OCI-LY1 (cell line): ENCODE results near the gene LPAR4.

Experiments
- H2AFZ ChIP-seq: fragments of 200-600 bp; sonication (generic), shearing (Covaris generic); 2 replicates; pipeline ENCODE4 v1.6.0; 2014; ENCODE audit warnings: antibody characterized with exemption, mild to moderate bottlenecking, low read length
- H3F3A ChIP-seq: fragments of 200-600 bp; sonication (generic), shearing (Covaris generic); 2 replicates; pipeline ENCODE4 v1.6.0; 2014; ENCODE audit warnings: mild to moderate bottlenecking, antibody characterized with exemption, low read length, moderate library complexity; ENCODE audit not compliant: insufficient read depth
- H3K27ac ChIP-seq: fragments of 200-600 bp; sonication (generic); 2 replicates; pipeline ENCODE4 v1.5.1; 2014; ENCODE audit warnings: low read length, mixed run types, mild to moderate bottlenecking, low read depth; ENCODE audit not compliant: poor library complexity, severe bottlenecking
- H3K27me3 ChIP-seq: fragments of 200-600 bp; sonication (generic); 2 replicates; pipeline ENCODE4 v1.6.0; 2014; ENCODE audit warnings: antibody characterized with exemption, mild to moderate bottlenecking, low read length, moderate library complexity; ENCODE audit not compliant: insufficient read depth
- H3K36me3 ChIP-seq: fragments of 200-600 bp; sonication (generic); 2 replicates; pipeline ENCODE4 v1.6.1; 2014; ENCODE audit warnings: mild to moderate bottlenecking, antibody characterized with exemption, low read length, moderate library complexity, mixed read lengths; ENCODE audit not compliant: insufficient read depth
- H3K4me1 ChIP-seq: fragments of 200-600 bp; sonication (generic); 2 replicates; pipeline ENCODE4 v1.5.1; 2014; ENCODE audit warnings: mild to moderate bottlenecking, low read length, moderate library complexity; ENCODE audit not compliant: insufficient read depth, severe bottlenecking
- H3K4me2 ChIP-seq: fragments of 200-600 bp; sonication (generic), shearing (Covaris generic); 2 replicates; pipeline ENCODE4 v1.6.1; 2014; ENCODE audit warnings: low read length
- H3K4me3 ChIP-seq: fragments of 200-600 bp; sonication (generic); 2 replicates; pipeline ENCODE4 v1.5.1; 2014; ENCODE audit warnings: low read length, low read depth, mild to moderate bottlenecking, mixed read lengths; ENCODE audit not compliant: poor library complexity, severe bottlenecking
- H3K79me2 ChIP-seq: fragments of 200-600 bp; shearing (Covaris generic); 2 replicates; pipeline ENCODE4 v1.6.1; 2016; ENCODE audit warnings: mixed run types, low read length, mixed read lengths; ENCODE audit not compliant: insufficient read depth
- H3K9ac ChIP-seq: fragments of 200-600 bp; sonication (generic), shearing (Covaris generic); 2 replicates; pipeline ENCODE4 v1.6.1; 2014; ENCODE audit warnings: mild to moderate bottlenecking, low read length, mixed read lengths
- H3K9me2 ChIP-seq: fragments of 200-600 bp; sonication (generic), shearing (Covaris generic); 2 replicates; pipeline ENCODE4 v1.6.1; 2014; ENCODE audit warnings: low read depth, mild to moderate bottlenecking, low read length, mixed read lengths
- H3K9me3 ChIP-seq: fragments of 200-600 bp; shearing (Covaris generic); 2 replicates; pipeline ENCODE4 v1.6.1; 2014; ENCODE audit warnings: low read length, mixed read lengths
- H4K20me1 ChIP-seq: fragments of 200-600 bp; sonication (generic), shearing (Covaris generic); 2 replicates; pipeline ENCODE4 v1.6.0; 2016; ENCODE audit warnings: mild to moderate bottlenecking, low read length; ENCODE audit not compliant: insufficient read depth
- EZH2 ChIP-seq: fragments of 200-600 bp; sonication (generic), shearing (Covaris generic); IDR thresholded peaks from 2 replicates; pipeline ENCODE4 v1.8.0; 2017; ENCODE audit warnings: borderline replicate concordance, mixed run types, mild to moderate bottlenecking, antibody characterized with exemption, low read length, moderate library complexity, mixed read lengths
- TF ChIP-seq, protein P1 (sequence below): fragments of 200-600 bp; sonication (generic), shearing (Covaris generic); IDR thresholded peaks from 2 replicates; pipeline ENCODE4 v1.5.1; 2017; ENCODE audit warnings: mild to moderate bottlenecking, antibody characterized with exemption, low read length, moderate library complexity, mixed read lengths

The LPAR4 gene

GRCh38 chrX:78710171-78710570 lies 37.3 kb upstream of the LPAR4 start:
- no peaks in the 10 kb centered on the region for H3F3A ChIP-seq
- H3K9me2 ChIP-seq, result no peaks in the 10 kb centered on the region
- no peak for TF ChIP-seq EZH2
- TF ChIP-seq, protein P1, sequence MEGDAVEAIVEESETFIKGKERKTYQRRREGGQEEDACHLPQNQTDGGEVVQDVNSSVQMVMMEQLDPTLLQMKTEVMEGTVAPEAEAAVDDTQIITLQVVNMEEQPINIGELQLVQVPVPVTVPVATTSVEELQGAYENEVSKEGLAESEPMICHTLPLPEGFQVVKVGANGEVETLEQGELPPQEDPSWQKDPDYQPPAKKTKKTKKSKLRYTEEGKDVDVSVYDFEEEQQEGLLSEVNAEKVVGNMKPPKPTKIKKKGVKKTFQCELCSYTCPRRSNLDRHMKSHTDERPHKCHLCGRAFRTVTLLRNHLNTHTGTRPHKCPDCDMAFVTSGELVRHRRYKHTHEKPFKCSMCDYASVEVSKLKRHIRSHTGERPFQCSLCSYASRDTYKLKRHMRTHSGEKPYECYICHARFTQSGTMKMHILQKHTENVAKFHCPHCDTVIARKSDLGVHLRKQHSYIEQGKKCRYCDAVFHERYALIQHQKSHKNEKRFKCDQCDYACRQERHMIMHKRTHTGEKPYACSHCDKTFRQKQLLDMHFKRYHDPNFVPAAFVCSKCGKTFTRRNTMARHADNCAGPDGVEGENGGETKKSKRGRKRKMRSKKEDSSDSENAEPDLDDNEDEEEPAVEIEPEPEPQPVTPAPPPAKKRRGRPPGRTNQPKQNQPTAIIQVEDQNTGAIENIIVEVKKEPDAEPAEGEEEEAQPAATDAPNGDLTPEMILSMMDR, result no peak
- no peak overlapping the region for H3K9ac ChIP-seq
- no peaks in the 10 kb centered on the region for H3K9me3 ChIP-seq
- no peaks in the 10 kb centered on the region for H3K79me2 ChIP-seq
- H3K27me3 ChIP-seq, result no peaks in the 10 kb centered on the region
- H4K20me1 ChIP-seq, result no peaks in the 10 kb centered on the region
- H3K4me3 ChIP-seq, result no peak overlapping the region
- peaks cover 22% of the 10 kb centered on the region for H3K4me1 ChIP-seq
- no peak overlapping the region for H3K4me2 ChIP-seq
- H3K27ac ChIP-seq, result no peak overlapping the region
- H3K36me3 ChIP-seq, result no peaks in the 10 kb centered on the region
- no peak overlapping the region for H2AFZ ChIP-seq

DNA sequence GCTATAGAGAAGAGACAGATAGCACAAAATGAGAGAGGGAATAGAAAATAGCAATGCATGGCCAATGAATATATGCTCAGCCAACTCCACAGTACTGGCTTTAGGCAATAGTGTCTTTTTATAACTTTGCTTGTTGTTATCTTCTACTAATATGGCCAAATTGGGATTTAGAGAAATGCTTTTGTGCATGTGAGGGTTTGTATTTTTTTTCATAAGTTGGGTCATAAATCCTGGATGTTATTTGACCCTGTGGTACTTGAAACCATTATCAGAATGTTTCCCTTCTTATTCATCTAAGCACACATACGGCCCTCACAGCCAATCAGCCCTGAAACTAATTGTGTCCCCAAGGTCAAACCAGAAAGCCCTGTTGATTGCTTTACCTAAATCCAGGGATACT lies 35.2 kb upstream of the LPAR4 start:
- Histone ChIP-seq H3K4me3 (no peak overlapping the region), H3K79me2 (no peaks in the 10 kb centered on the region), H3K27ac (no peak overlapping the region), H2AFZ (no peak overlapping the region), H3K27me3 (no peaks in the 10 kb centered on the region), H3K4me1 (peaks cover 5% of the 10 kb centered on the region), H3F3A (no peaks in the 10 kb centered on the region), H3K9ac (no peak overlapping the region), H3K9me3 (no peaks in the 10 kb centered on the region), H3K4me2 (no peak overlapping the region), H3K9me2 (no peaks in the 10 kb centered on the region), H4K20me1 (no peaks in the 10 kb centered on the region), H3K36me3 (no peaks in the 10 kb centered on the region)
- TF ChIP-seq, protein P1, result no peak
- no peak for TF ChIP-seq EZH2

DNA sequence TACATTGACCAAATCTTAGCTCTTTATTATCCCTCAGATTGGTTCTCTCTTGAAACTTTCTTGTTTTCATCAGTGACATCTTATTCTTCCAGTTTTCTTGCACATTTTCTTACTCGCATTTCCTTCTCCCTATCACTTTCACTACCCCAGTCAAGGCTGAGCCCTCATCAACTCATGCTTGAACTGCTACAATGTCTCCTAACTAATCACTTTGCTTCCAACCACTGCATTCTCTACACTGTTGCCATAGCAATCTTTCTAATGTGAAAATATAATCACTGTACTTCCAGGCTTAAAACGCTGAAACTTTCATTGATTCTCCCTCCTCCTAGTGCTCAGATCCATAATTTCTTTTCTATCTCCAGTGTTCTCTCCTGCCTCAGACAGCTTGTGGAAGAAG lies 22.2 kb upstream of the LPAR4 start:
- no peak overlapping the region for H2AFZ ChIP-seq
- no peak overlapping the region for H3K4me3 ChIP-seq
- no peaks in the 10 kb centered on the region for H3K27me3 ChIP-seq
- no peaks in the 10 kb centered on the region for H3F3A ChIP-seq
- TF ChIP-seq, protein P1, result no peak
- no peak for TF ChIP-seq EZH2
- no peak overlapping the region for H3K27ac ChIP-seq
- no peaks in the 10 kb centered on the region for H3K79me2 ChIP-seq
- H3K4me1 ChIP-seq, result no peaks in the 10 kb centered on the region
- no peak overlapping the region for H3K4me2 ChIP-seq
- H4K20me1 ChIP-seq, result no peaks in the 10 kb centered on the region
- H3K9me2 ChIP-seq, result no peaks in the 10 kb centered on the region
- no peak overlapping the region for H3K9ac ChIP-seq
- no peaks in the 10 kb centered on the region for H3K9me3 ChIP-seq
- H3K36me3 ChIP-seq, result no peaks in the 10 kb centered on the region
